ENCODE data around the gene RNF126.

Gene RNF126

DNA sequence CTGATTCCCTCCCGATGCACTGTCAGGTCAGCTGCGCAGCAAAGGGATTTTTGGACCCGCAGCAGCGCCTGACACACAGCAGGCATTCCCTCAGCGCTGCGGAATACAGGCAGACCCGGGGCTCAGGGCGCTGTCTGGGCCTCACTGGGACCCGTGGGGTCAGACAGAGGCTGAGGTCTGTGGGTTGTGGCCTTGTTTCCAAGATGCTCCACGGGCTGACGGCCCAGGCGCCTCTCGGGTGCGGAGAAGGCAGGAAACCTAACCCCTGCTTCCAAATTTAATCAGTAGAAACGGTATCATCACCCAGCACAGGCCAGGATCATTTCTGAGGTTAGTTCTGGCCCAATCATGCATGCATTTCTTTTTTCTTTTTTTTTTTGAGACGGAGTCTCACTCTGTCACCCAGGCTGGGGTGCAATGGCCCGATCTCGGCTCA is 686 bp upstream of the RNF126 start:
- no peak for DNase-seq (ENCODE audit: low read depth in 2 of 2)

DNA sequence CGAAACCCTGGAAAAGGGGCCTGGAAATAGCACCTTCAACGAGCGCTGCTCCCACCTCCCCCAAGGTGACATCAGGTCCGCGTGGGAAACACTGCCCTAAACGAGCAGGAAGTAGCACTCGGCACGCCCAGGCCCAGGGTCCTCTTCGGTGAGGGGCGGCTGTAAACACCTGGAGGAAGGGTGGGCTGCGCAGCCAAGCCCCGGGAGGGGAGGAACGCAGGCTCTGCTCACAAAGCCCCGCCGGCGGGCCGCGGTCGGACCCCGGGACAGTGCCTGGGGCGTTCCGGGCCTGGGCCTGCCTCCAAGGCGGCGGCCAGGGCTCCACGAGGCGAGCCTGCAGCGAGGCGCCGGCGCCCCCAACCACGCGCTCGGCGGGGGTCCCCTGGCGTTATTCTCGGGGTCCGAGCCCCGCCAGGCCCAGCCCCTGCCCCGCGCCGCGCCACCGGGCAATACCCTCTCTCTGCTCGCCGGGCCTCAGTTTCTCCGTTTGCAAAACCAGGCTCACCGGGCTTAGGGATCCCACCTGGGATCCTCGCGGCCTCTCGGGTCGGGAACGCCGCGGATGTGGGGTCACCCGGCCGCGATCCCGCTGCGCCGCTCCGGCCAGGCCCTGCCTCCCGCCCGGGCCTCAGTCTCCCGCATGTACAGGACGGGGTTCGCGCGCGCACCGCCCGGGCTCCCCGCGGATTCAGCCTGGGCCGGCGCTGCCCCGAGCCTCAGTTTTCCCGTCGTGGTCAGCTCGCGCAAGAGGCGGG is 630 bp downstream of the RNF126 start:
- peak; percentile 67 to 73 for DNase-seq (ENCODE audit: low read depth in 2 of 2)

DNA sequence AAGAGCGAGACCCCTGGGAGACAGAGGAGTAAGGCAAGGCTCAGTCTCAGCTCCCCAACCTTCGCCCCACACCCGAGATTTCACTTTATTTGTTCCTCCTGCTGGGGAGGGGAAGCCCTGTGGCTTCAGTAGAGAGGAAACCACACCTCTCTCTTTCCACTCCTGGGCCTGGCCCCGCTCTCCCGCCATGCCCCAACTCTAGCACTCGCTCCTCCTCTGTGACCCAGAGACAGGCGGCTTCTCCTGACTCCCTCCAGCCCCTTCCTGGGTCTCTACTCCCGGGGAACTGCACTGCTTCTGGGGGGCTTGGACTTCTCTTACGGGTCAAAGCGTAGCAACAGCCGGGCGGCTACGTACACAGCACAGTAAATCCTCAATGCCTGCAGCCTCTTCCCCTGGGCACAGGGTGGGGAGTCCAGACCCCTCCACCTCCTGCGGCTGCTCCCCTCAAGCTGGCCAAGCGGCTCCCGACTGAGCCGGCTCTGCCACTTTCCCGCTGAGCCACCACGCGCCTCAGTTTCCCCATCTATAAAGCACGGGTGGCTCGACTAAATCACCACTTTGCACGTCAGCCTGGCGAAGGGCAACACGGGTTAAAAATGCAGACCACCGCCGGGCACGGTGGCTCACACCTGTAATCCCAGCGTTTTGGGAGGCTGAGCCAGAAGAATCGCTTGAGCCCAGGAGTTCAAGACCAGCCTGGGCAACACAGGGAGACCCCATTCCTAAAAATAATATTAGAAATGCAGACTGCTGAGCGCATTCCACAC is 1.4 kb downstream of the RNF126 start:
- peak; percentile 44 to 59 for DNase-seq (ENCODE audit: low read depth in 2 of 2)

DNA sequence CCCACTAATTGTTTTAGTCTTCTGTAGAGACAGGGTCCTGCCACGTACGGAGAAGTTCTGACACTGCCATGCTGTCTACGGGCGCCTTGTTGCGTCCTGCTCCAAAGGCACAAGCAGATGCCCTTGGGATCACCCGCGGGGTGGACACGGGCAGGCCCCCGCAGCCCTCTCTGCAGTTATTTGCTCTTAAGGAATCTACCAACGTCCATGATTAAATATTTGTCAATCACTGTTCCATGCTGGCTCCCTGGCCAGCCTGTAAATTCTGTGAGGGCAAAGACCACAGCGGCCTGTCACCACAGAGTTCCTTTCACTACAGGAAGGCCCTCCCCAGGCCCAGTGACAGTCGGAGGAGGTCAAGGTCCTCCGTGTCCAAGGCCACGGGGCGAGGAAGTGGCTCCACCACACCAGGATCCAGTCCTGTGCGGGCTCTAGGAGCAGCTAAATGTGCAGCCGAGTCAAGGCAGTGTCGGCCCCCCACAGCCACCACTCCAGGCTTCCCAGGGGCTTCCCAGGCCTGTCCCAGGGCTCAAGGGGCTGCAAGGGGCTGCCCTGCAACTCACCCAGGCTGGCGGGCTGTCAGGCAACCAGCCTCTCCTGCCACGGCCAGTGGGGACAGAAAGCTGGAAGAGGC is 2.1 kb downstream of the RNF126 start:
- DNase-seq (ENCODE audit: low read depth in 2 of 2) = no peak

DNA sequence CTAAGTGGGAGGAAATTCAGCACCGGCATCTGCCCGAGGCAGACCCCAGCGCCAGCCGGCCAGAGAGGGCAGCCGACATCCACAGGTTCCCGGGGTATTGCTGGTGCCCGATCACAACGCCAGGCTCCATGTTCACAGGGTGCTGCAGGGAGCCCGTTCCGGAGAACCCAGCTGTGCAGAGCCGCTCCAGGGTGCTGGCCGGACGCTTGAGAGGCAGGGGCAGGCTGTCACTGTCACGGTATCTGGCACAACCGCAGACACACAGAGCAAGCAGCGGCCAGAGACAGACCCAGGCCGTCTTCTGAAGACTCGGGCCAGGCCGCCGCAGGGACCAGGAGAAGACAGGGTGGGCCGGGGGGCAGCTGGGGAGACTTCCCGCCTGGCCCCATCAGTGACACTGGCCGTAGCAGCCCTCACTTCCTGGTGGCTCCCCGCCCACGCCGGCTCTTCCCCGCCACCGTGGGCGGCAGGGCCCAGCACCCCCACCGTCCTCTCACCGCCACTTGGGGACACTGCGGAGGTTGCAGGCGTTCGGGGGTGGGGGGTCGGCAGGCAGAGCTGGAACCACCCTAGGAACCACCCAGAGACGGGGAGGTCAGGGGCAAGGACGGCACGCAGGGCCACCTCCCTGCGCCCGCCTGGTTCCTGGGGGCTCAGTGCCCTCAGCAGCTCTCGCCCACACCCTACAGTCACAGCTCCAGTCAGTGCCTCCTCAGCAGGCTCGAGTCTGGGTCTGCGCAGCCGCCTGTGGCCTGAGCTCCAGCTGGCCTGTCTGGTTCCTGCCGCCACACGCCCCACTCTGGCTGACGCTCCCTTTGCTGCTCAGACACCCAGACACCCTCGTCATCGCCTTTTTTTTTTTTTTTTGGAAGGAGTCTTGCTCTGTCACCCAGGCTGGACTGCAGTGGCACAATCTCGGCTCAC is 3.8 kb downstream of the RNF126 start:
- peak in 1 of 2 donors; percentile 59 for DNase-seq (ENCODE audit: low read depth in 2 of 2)

DNA sequence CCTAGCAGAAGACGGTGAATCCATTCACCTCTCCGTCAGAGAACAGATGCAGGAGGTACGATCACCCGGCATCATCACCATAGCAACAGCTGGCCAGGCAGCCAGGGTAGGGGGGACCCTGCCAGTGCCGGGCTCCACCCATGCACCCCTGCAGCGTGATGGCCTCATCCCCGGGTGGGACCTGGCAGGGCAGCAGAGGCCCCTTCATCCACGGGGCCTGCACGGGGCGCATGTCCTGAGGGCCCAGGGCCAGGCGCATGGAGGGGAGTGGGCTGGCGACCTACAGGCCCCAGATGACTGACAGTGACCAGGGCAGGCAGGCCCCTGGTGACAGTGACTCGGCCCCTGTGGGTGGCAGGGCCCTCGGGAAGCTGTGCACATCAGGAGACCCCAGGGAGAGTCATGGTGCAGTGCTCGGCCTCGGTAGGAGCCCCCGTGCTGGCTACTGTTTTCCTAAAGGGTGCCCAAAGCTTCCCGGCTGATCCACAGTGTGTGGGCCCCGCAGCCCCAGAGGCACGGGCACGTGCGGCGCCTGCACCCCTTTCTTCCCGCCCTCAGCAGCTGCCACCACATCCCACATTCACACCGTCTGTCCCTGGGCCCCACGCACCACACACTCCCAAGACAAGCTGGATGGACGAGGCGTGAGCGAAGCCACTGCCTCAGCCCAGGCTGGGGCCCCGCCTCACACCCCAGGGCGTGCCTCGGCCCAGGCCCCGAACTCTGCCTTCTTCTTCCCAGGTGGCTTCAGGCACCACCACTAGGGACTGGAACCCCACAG is 4.8 kb downstream of the RNF126 start:
- DNase-seq (ENCODE audit: low read depth in 2 of 2) = no peak

DNA sequence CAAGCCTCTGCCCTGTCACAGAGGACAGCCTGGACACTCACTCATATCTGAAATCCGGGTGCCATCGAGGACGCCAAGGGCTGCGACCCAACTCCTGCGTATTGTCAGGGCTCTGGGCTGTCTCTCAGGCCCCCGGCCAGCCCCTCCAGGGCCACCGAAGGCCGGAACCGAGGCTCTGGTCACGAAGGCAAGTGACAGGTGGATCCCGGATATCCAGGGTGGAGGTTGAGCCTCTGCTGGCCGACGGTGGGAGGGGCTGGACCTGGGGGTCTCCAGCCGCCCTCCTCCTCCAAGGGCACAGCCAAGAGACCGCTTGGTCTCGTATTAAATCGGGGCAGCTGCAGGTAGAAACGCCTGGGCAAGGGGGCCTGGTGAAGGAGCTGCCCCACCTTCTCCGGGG is 5.4 kb downstream of the RNF126 start:
- no peak for DNase-seq (ENCODE audit: low read depth in 2 of 2)

DNA sequence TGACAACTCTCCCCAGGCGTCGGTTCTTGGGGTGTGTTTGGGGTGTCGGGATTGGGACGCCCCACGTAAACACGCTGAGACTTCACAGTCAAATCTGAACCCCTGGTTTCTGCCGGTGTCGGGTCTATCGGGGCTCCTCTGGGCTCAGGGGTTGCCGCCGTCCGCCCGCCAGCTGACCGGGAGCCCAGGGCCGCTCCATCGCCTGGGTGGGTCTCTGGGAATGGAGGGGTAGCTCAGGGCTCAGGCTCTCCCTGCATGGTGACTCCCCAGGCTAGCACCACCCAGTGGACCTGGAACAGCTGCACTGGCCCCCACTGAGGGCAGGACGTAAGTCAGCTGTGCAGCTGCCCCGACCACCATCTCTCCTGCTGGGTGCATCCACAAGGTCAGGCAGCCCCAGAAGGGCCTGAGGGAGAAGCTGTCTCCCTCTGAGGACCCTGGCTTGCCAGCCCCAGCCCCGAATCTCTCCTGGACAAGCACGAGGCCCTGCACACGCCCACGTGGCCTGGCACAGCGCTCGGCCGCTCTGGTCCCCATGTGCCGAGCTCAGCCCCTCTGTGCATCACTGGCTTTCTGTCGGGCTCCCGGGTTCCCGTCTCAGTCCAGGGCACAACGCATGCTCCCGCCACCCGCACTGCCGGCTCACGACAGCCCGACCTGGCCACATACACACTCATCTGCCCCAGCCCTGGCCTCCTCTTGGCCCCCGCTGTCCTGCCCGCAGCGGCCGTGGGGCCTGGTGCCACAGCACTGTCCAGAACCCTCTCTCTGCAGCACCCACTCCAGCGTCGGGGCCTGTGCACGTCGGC is 6.1 kb downstream of the RNF126 start:
- DNase-seq (ENCODE audit: low read depth in 2 of 2) = no peak

DNA sequence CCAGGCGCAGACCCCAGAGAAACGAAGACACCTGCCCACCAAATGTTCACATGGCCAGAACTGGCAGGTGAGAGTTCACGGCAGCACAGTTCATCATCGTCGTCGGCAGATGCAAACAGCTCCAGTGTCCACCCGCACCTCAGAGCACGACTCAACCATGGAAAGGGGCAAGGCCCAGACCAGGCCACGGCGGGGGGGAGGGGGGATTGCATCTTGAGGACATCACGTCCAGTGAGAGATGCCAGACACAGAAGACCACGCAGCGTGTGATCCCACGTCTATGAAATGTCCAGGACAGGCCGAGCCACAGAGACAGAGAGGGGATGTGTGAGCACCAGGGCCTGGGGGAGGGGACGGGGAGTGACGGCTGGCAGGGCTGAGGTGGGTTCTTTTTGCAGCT is 7.3 kb downstream of the RNF126 start:
- no peak for DNase-seq (ENCODE audit: low read depth in 2 of 2)

DNA sequence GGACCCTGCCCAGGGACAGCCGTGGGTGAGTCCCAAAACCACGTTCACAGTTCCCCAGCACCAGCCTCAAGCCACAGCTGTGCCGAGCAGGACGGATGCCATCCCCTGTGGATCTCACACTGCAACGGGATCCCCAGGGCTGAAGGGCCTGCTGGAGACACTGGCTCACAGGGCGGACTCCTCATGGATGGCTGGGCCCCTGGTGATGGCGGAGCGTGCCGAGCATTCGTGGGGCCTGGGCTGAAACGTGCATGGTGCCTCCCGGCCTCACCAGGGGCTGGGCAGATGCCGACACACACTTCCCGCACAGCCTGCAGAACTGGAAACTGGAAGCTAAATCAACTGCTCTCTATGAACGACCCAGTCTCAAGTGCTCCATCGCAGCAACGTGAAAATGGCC is 9.6 kb downstream of the RNF126 start:
- no peak for DNase-seq (ENCODE audit: low read depth in 2 of 2)

DNA sequence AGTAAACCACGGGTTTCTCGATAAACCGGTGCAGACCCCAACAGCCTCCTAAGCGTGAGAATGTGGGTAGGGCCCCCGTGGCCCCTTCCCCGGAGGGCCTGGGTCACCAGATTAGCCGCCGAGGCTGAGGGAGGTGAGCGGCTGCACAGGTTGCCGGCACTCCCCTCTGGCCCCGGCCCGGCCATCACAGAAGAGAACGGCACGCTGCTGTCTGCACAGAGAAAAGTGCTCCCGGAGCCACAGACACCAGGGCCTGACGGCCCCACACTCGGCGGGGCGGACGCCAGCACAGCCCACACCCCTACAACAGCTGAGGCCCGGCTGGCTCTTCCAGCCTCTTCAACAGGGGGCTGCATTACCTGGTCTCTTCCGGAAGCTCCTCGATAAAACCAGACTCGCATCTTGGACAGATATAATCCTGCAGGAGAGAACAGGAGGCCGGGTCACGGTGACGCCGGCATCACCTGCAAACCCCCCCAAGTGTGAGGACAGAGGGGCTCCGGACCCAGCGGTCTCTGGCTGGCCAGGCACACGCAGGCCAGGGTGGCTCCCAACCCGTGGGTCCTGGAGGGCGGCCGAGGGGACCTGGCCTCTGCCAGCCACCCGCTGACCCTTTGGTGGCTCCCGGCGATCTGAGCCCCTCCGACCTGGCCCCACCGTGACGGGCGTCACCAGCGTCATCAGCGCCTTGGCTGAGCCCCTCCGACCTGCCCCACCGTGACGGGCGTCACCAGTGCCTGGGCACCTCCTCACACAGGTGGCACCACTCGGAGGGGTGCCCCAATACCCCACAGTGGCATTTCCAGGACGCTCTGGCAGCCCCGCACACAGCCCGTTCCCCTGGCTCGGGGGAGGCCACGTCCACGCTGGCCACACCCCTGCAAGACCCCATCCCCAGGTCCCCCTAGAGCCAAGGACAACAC is 10.3 kb downstream of the RNF126 start:
- DNase-seq (ENCODE audit: low read depth in 2 of 2) = no peak

DNA sequence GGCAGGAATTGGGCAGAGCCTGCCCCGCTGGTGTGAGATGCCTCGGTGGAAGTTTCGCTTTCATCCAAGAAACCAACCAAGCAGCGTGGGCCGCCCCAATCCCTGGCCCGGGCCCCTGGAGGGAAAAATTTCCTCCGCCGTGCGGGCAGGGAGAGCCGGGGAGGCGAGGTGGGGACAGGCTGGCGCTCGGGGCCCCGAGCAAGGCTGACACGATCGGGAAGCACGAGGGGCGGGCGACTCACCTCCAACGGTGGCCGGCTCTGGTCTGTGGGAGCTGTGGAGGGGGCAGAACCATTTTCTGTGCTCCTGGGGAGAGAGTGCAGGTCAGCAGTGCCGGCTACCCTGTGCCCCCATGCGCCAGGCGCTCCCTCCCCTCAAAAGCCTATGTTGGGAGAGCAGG is 11.0 kb downstream of the RNF126 start:
- no peak for DNase-seq (ENCODE audit: low read depth in 2 of 2)

DNA sequence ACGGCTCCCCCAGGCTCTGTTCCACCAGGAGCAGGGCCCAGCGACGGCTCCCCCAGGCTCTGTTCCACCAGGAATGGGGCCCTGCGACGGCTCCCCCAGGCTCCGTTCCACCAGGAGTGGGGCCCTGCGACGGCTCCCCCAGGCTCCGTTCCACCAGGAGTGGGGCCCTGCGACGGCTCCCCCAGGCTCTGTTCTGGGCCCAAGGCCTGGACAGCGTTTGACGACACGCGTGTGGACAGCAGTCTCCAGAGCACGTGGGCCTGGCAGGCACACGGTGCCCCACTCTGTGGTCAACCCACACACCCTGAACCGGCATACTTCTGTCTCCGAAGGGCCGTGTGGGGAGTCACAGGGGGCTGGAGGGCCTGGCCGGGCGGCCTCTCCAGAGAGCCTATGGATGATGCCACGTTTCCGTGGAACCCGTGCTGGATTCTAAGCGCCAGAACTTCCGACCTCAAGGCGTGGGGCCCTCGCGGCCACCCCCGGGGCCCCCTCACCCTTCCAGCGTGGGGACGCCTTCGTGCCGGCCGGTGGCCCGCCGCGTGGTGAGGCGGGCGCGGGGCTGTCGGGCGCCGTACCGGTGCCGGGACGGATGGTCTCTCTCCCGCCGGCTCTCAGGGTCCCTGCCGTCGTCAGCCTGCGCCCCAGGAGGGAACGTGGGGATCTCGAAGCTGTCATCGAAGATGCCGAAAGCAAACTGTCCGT is 11.7 kb downstream of the RNF126 start:
- DNase-seq (ENCODE audit: low read depth in 2 of 2) = no peak

DNA sequence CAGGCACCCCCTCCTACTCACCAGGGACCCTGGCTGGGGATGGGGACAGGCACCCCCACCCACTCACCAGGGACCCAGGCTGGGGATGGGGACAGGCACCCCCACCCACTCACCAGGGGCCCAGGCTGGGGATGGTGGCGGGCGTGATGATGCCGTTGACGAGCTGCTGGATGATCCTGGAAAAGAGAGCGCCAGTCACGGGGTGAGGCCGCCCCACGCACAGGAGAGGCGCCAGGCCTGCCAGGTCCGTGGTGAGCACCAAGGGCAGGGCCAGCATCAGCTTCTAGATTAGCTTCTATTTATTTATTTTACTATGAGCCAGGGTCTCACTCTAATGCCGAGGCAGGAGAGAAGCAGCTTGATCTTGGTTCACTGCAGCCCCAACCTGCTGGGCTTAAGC is 12.9 kb downstream of the RNF126 start:
- DNase-seq (ENCODE audit: low read depth in 2 of 2) = no peak

DNA sequence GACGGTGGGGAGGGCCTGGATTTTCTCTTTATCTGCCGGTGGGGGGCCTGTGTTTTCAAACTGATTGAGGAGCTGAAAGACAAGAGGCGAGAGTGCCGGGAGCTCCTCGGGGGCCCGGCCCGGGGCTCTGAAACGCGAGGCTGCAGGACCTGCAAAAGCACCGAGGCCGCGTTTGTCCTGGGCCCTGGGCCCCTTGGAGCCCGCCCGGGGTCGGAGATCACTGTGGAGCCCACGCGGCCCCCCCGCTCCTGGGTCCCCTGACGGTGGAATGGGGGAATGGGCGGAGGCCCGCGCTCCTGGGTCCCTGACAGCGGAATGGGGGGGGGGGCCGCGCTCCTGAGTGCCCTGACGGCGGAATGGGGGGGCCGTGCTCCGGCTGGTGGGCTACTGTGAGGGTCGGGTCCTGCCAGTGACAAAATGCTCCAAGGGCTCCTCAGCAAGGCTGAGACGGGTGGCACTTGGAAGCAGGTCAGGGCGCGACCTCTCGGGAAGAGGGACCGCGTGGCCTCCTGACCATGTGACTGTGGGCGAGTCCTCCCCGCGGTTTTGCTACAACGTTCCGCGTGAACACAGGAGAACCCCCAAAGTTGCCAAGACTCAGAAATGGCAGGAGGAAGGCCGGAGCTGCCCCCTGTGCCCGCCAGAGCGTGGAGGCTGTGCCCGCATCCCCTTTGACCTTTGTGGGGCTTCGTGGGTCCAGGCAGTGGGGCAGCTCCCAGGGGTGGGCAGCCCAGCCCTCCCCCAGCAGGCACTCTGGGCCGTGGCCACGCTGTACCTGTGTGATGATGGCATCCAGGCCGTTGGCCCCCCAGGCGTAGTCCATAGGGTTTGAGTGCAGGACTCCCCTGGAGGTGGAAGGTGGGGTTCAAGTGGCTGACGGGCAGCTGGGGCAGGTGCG is 13.9 kb downstream of the RNF126 start:
- no peak for DNase-seq (ENCODE audit: low read depth in 2 of 2)

DNA sequence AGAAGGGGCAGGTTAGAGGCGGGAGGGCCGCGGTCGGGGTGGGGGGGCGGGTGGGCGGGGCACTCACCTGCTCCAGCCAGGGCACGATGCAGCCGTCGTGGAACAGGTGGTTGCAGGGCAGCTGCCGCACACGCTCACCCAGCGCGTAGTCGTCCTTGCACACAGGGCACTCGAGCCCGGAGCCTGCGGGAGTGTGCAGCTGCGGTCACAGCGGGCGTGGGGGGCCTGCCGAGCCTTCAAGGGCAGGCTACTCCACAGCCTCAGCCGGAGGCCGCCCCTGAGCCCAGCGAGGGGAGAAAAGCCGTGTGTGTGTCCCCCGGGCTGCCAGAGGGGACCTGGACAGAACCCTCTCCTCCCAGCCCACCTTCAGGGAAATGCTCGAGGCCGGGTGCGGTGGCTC is 14.7 kb downstream of the RNF126 start:
- no peak for DNase-seq (ENCODE audit: low read depth in 2 of 2)

DNA sequence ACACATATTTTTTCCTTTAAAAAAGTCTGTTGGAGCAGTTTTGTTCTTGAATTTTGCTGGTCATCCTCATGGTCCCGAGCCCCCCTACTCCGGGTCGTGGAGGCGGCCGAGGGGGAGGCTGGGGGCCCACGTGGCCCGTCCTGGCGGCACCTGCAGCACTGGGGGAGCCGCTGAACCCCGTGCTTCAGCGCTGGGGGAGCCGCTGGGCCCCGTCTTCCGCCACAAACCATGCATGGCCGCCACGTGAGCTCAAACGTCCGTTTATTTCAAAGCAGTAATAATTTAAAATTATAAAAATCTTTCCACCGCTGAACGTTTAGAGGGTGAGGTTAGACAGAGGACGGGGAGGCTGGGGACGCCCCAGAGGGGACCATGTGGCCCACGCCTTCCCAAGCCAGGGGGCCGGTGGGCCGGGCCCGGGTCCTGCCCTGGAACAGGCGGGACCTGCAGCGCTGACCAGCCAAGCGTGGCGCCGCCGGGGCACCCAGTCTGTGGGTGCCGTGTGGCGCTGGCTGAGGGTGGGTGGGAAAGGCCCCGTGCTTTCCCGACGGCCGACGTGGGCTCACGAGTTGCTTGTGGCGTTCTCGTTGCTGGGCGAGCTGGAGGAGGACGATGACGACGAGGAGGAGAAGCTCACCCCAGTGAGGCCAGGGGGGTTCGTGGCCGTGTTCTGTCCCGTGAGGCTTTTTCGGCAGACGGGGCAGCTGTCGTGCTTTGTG is 15.3 kb downstream of the RNF126 start:
- no peak for DNase-seq (ENCODE audit: low read depth in 2 of 2)

Measured in stimulated activated CD8-positive, alpha-beta memory T cell treated with anti-CD3 and anti-CD28 coated beads, Interleukin-7, amount 100 ng/mL, for 4 hours (primary cell).